Gastrocnemius medialis (tissue), 4 donors: ENCODE data around the gene UPK1A. TPM values are rescaled to one million over a fixed set of nuclear protein-coding genes. Genes with fewer than 3 reads are reported as not detected.
A peak's percentile ranks its signal among the peaks of the same experiment; 100 is the strongest.

Experiments used
- ATAC-seq, 2 donors: fragments of 150-250 bp; one replicate each; pipeline ENCODE4 v1.9.1; 2016
- DNase-seq, 2 donors: peaks; one replicate each; pipeline ENCODE4 v3.0.0-alpha.2; 2019
- H3K27ac ChIP-seq, 4 donors: fragments of 200-600 bp; sonication (generic); 1 replicate in 1 of 4; 2 replicates in 3 of 4; pipeline ENCODE4 v1.5.1; 2016 to 2018; ENCODE audit warnings: mild to moderate bottlenecking in 2 of 4, moderate library complexity in 1 of 4
- H3K27me3 ChIP-seq, 3 donors: fragments of 200-600 bp; sonication (generic) in 2 of 3; 1 replicate in 1 of 3; 2 replicates in 2 of 3; pipeline versions ENCODE4 v1.5.1 to v1.6.0; 2016 to 2019; ENCODE audit warnings: mild to moderate bottlenecking in 1 of 3, moderate library complexity in 1 of 3
- H3K36me3 ChIP-seq, 2 donors: fragments of 200-600 bp; sonication (generic) in 1 of 2; one replicate each; pipeline ENCODE4 v1.5.1; 2017 to 2018
- H3K4me1 ChIP-seq, 2 donors: fragments of 200-600 bp; sonication (generic) in 1 of 2; one replicate each; pipeline ENCODE4 v1.5.1; 2016 to 2017; ENCODE audit warnings: mild to moderate bottlenecking in 2 of 2
- H3K4me3 ChIP-seq, 4 donors: fragments of 200-600 bp; sonication (generic) in 3 of 4; 1 replicate in 1 of 4; 2 replicates in 3 of 4; pipeline ENCODE4 v1.5.1; 2016 to 2019; ENCODE audit warnings: mild to moderate bottlenecking in 2 of 4
- H3K9me3 ChIP-seq, 3 donors: fragments of 200-600 bp; sonication (generic) in 2 of 3; 1 replicate in 1 of 3; 2 replicates in 2 of 3; pipeline ENCODE4 v1.5.1; 2016 to 2019
- POLR2A ChIP-seq, 2 donors: fragments of 450-650 bp; IDR thresholded peaks; one replicate each; pipeline ENCODE4 v1.6.1; 2017; ENCODE audit warnings: antibody characterized with exemption in 2 of 2, mild to moderate bottlenecking in 2 of 2, moderate library complexity in 2 of 2
- in situ Hi-C, 4 donors: fragments of 200-750 bp; cut with MboI; loops; one replicate each; pipeline versions ENCODE4 v1.15.0 to v1.8.0; 2017; ENCODE audit warnings: low sequenced_read_pairs in 4 of 4
- intact Hi-C: fragments of 100-400 bp; cut with DNase I; formaldehyde crosslinking; loops from one replicate; pipeline ENCODE4 v1.15.1; 2023; ENCODE audit warnings: low total_unique reads
- total RNA-seq, 4 donors: library from RNA; depleted of rRNA; stranded (reverse); fragments of >200 nt; gene quantifications; one replicate each; pipeline versions ENCODE4 v1.1.0 to v1.2.3, GENCODE V29; 2016
- TF ChIP-seq, protein P1 (sequence below), 5 experiments: fragments of 450-650 bp in 3 of 5; fragments of 200-600 bp in 2 of 5; sonication (generic) in 2 of 5; IDR thresholded peaks in 4 of 5; conservative IDR thresholded peaks in 1 of 5; 1 replicate in 4 of 5; 2 replicates in 1 of 5; pipeline ENCODE4 v1.5.1; 2016 to 2019; ENCODE audit warnings: antibody characterized with exemption in 5 of 5, mild to moderate bottlenecking in 3 of 5, moderate library complexity in 3 of 5

UPK1A gene
- total RNA-seq, 4 donors from 2014 or later: not detected

DNA sequence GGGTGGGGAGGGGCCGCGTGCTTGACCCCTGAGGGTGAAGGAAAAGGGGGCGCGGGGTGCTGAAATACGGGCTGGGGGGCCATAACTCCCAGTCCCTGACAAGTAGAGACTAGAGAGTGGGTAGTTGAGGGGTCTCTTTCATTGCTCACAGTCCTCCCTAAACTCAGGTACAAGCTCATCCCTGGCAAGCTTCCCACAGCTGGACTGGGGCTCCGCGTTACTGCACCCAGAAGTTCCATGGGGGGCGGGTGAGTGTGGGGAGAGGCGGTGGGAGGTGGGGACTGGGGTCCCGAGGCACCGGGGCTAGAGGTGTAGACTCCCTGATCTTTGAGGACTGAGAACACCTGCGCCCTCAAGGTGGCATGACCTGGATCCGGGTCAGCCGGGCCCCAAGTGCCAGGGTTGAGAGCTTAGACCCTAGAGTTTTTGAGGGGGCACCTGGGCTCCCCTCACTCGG, 23.5 kb upstream of the UPK1A start:
- in situ Hi-C loops (no loop called here), intact Hi-C loops (no loop called here)
- H3K27me3 ChIP-seq: no peaks in the 10 kb centered on the region
- H3K4me3 ChIP-seq: peak overlapping the region; percentile 64 to 83 (median 76)
- TF ChIP-seq, protein P1, sequence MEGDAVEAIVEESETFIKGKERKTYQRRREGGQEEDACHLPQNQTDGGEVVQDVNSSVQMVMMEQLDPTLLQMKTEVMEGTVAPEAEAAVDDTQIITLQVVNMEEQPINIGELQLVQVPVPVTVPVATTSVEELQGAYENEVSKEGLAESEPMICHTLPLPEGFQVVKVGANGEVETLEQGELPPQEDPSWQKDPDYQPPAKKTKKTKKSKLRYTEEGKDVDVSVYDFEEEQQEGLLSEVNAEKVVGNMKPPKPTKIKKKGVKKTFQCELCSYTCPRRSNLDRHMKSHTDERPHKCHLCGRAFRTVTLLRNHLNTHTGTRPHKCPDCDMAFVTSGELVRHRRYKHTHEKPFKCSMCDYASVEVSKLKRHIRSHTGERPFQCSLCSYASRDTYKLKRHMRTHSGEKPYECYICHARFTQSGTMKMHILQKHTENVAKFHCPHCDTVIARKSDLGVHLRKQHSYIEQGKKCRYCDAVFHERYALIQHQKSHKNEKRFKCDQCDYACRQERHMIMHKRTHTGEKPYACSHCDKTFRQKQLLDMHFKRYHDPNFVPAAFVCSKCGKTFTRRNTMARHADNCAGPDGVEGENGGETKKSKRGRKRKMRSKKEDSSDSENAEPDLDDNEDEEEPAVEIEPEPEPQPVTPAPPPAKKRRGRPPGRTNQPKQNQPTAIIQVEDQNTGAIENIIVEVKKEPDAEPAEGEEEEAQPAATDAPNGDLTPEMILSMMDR (IDR thresholded peaks at IDR 0.05 in 4 of 5, conservative IDR thresholded peaks at IDR 0.05 in 1 of 5): no peak
- no peak for TF ChIP-seq POLR2A (IDR thresholded peaks at IDR 0.05)
- ATAC-seq: no peak
- H3K9me3 ChIP-seq: no peaks in the 10 kb centered on the region
- H3K4me1 ChIP-seq: peaks cover 6 to 16% of the 10 kb centered on the region in 2 donors
- peak overlapping the region in 2 of 4 donors; percentile 80 to 88 for H3K27ac ChIP-seq
- peaks cover 0 to 4% of the 10 kb centered on the region in 2 donors for H3K36me3 ChIP-seq
- no peak for DNase-seq

DNA sequence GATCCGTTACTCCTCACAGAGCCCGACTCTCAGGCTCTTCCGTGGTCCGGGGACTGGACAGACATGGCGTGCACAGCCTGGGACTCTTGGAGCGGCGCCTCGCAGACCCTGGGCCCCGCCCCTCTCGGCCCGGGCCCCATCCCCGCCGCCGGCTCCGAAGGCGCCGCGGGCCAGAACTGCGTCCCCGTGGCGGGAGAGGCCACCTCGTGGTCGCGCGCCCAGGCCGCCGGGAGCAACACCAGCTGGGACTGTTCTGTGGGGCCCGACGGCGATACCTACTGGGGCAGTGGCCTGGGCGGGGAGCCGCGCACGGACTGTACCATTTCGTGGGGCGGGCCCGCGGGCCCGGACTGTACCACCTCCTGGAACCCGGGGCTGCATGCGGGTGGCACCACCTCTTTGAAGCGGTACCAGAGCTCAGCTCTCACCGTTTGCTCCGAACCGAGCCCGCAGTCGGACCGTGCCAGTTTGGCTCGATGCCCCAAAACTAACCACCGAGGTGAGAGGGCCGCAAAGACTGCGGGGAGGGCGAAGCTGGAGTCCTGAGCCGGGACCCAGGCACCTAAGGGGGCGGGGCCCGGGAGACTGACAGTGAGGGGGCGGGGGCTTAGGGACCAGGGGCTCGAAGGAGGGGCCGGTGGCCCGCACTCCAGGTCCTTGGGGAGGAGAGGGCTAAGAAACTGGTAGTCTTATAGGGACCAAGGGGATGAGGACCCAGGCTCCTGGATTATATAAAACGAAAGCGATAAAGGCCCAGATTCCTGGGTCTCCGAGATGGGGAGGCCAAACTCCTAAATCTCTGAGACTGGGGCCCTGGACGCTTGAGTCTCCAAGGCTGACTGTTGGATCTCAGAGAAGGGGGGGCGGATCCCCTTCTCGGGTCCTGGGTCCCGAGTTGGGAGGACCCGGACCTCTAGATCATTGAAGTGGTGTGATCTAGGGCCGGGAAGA, 22.8 kb upstream of the UPK1A start:
- in situ Hi-C loops (no loop called here), intact Hi-C loops (loop anchor here (1.0 to 2.0 kb wide), 3 partner anchors 14 to 99 kb away; partner anchors contain the start of genes RBM42 and TMEM147)
- Histone ChIP-seq H3K36me3 (no peaks in the 10 kb centered on the region), H3K9me3 (no peaks in the 10 kb centered on the region), H3K27ac (peak overlapping the region; percentile 78 to 93 (median 84)), H3K4me3 (peak overlapping the region; percentile 64 to 83 (median 76)), H3K27me3 (no peaks in the 10 kb centered on the region), H3K4me1 (peaks cover 6 to 16% of the 10 kb centered on the region in 2 donors)
- DNase-seq: peak; percentile 28 to 49
- ATAC-seq: no peak
- no peak for TF ChIP-seq POLR2A (IDR thresholded peaks at IDR 0.05)
- TF ChIP-seq, protein P1 (IDR thresholded peaks at IDR 0.05 in 4 of 5, conservative IDR thresholded peaks at IDR 0.05 in 1 of 5): no peak

DNA sequence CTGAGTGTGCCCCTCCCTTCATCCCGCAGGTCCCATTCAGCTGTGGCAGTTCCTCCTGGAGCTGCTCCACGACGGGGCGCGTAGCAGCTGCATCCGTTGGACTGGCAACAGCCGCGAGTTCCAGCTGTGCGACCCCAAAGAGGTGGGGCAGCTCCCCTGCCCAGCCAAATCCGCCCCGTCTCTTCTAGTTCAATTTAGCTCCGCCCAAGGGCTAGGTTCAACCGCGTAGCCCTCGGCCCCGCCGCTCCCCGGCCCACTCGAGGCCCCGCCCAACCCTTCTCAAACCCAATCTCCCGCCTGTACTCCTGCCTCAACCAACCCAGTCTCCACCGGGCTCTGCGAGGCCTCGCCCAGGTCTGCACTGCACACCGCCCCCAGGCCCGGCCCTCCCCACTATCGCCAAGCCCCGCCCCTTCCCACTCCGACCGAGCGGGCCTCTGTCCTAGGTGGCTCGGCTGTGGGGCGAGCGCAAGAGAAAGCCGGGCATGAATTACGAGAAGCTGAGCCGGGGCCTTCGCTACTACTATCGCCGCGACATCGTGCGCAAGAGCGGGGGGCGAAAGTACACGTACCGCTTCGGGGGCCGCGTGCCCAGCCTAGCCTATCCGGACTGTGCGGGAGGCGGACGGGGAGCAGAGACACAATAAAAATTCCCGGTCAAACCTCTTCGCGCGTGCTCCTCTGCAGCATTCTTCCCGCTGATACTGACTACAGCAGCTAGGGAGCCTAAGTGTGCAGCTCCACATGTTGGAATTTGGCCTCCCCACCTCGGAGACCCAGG, 21.9 kb upstream of the UPK1A start:
- ATAC-seq (peak; percentile 69 to 74), DNase-seq (peak; percentile 92)
- no peaks in the 10 kb centered on the region for H3K36me3 ChIP-seq
- TF ChIP-seq, protein P1 (IDR thresholded peaks at IDR 0.05 in 4 of 5, conservative IDR thresholded peaks at IDR 0.05 in 1 of 5): peak in 1 of 5 experiments; percentile 8
- peak; percentile 28 to 36 for TF ChIP-seq POLR2A (IDR thresholded peaks at IDR 0.05)
- H3K27me3 ChIP-seq: no peaks in the 10 kb centered on the region
- intact Hi-C loops: loop anchor here (1.0 to 2.0 kb wide), 3 partner anchors 15 to 100 kb away; partner anchors contain the start of genes RBM42 and TMEM147
- peak overlapping the region; percentile 64 to 83 (median 76) for H3K4me3 ChIP-seq
- peak overlapping the region; percentile 78 to 93 (median 84) for H3K27ac ChIP-seq
- in situ Hi-C loops: no loop called here
- H3K9me3 ChIP-seq: no peaks in the 10 kb centered on the region
- H3K4me1 ChIP-seq: peaks cover 13 to 25% of the 10 kb centered on the region in 2 donors

DNA sequence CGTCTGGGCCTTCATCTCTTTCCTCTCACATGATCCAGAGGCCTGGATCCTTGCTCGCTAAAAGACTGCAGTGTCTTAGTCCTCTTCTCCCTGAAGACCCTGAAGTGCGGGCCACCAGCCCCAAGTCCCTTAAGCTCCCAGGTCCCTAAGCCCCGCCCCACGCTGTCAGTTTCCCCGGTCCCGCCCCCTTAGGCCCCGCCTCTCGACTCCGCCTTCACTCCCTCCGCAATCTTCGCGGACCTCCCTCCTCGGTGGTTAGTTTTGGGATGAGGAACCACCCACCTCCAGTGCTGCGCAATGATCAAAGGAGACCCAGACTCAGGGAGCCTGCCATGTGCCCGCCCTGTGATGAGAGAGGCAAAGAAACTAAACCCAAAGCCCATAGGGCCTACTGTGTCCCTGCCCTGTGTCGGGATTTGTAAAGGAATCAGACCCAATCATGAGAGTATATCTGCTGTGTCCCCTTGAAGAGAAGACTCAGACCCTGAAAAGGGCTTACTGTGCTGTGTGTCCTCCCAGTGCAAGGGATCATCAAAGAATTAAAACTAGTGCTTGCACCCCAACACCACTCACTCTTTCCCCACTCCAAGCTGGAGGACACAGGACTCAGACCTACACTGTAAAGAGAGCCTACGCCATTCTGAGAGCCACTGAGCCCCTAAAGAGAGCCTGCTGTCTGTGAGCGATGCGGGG, 21.2 kb upstream of the UPK1A start:
- Histone ChIP-seq H3K4me3 (peak overlapping the region; percentile 64 to 83 (median 76)), H3K36me3 (peaks cover 0 to 6% of the 10 kb centered on the region in 2 donors), H3K27me3 (no peaks in the 10 kb centered on the region), H3K27ac (peak overlapping the region; percentile 78 to 93 (median 84)), H3K9me3 (no peaks in the 10 kb centered on the region), H3K4me1 (peaks cover 21 to 32% of the 10 kb centered on the region in 2 donors)
- peak; percentile 64 to 74 for DNase-seq
- intact Hi-C loops: loop anchor here (1.0 to 5.0 kb wide), 5 partner anchors 16 to 378 kb away; partner anchors contain the start of genes HSPB6, PROSER3, RBM42 and TMEM147
- in situ Hi-C loops: no loop called here
- ATAC-seq: peak; percentile 33 to 35
- TF ChIP-seq, protein P1 (IDR thresholded peaks at IDR 0.05 in 4 of 5, conservative IDR thresholded peaks at IDR 0.05 in 1 of 5): no peak
- TF ChIP-seq POLR2A (IDR thresholded peaks at IDR 0.05): no peak
